Right lobe of liver (tissue), 6 donors: ENCODE data around the gene ATP6AP2. TPM values are rescaled to one million over a fixed set of nuclear protein-coding genes. Genes with fewer than 3 reads are reported as not detected.

Experiments
- ATAC-seq, 4 donors: fragments of 200-7000 bp; cut with Tn5 transposase; one replicate each; pipeline ENCODE4 v1.9.1; 2020; ENCODE audit warnings: mild to moderate bottlenecking in 4 of 4, moderate library complexity in 4 of 4
- DNase-seq, 3 donors: peaks; one replicate each; pipeline ENCODE4 v3.0.0-alpha.2; 2020
- H3K27ac ChIP-seq, 3 donors: fragments of 200-600 bp; one replicate each; pipeline ENCODE4 v1.8.0; 2022
- H3K27me3 ChIP-seq, 2 donors: fragments of 200-600 bp; one replicate each; pipeline ENCODE4 v1.8.0; 2022
- H3K36me3 ChIP-seq, 4 donors: fragments of 200-600 bp; sonication (generic) in 1 of 4; one replicate each; pipeline versions ENCODE4 v1.5.1 to v1.8.0; 2017 to 2022; ENCODE audit warnings: control low read depth in 1 of 4
- H3K4me1 ChIP-seq, 4 donors: fragments of 200-600 bp; sonication (generic) in 1 of 4; one replicate each; pipeline versions ENCODE4 v1.5.1 to v1.8.0; 2017 to 2022; ENCODE audit warnings: control low read depth in 1 of 4
- H3K4me3 ChIP-seq, 3 donors: fragments of 200-600 bp; one replicate each; pipeline ENCODE4 v1.8.0; 2022
- H3K9me3 ChIP-seq, 4 donors: fragments of 200-600 bp; sonication (generic) in 1 of 4; one replicate each; pipeline versions ENCODE4 v1.5.1 to v1.8.0; 2017 to 2022; ENCODE audit warnings: control low read depth in 1 of 4
- CTCF ChIP-seq, 4 donors: fragments of 200-600 bp in 3 of 4; fragments of 450-650 bp in 1 of 4; IDR thresholded peaks; one replicate each; pipeline versions ENCODE4 v1.5.1 to v1.8.0; 2016 to 2022; ENCODE audit warnings: antibody characterized with exemption in 4 of 4, mild to moderate bottlenecking in 2 of 4
- POLR2A ChIP-seq: fragments of 450-650 bp; IDR thresholded peaks from one replicate; pipeline ENCODE4 v1.6.1; 2017; ENCODE audit warnings: antibody characterized with exemption, mild to moderate bottlenecking
- WGBS: methylation state at CpG from one replicate; pipeline ENCODE4 v1.1.6; 2018; ENCODE audit warnings: low coverage, low lambda C conversion rate; ENCODE audit not compliant: insufficient coverage; ENCODE audit errors: missing lambda C conversion rate; 5-methylcytosine and 5-hydroxymethylcytosine counted together
- intact Hi-C, 2 donors: fragments of 100-400 bp; cut with DNase I; formaldehyde crosslinking; loops; one replicate each; pipeline versions ENCODE4 v1.11.2 to v1.14.1; 2022
- total RNA-seq, 6 experiments: library from RNA; depleted of rRNA in 2 of 6; stranded (reverse); fragments of >200 nt in 2 of 6; fragmentation: NEBNext Ultra II Directional in 3 of 6; extraction: Animal tissue kit (Norgen Biotek cat#: 25700) in 3 of 6; gene quantifications; one replicate each; pipeline versions ENCODE4 v1.1.0 to v1.2.4, GENCODE V29; 2016 to 2023
- donor health status: DM: no; HTN: yes; CAD: no.
- donor health status: DM: no; HTN: no; CAD: no.
- donor health status: DM: no; HTN: no; CAD: no.
- donor health status: DM: no; HTN: yes; CAD: no.
- donor health status: DM: no; HTN: yes; CAD: no.

The ATP6AP2 gene
- total RNA-seq, 6 experiments from 2014 or later: 44.0 to 63.1 (median 54.0) TPM

DNA sequence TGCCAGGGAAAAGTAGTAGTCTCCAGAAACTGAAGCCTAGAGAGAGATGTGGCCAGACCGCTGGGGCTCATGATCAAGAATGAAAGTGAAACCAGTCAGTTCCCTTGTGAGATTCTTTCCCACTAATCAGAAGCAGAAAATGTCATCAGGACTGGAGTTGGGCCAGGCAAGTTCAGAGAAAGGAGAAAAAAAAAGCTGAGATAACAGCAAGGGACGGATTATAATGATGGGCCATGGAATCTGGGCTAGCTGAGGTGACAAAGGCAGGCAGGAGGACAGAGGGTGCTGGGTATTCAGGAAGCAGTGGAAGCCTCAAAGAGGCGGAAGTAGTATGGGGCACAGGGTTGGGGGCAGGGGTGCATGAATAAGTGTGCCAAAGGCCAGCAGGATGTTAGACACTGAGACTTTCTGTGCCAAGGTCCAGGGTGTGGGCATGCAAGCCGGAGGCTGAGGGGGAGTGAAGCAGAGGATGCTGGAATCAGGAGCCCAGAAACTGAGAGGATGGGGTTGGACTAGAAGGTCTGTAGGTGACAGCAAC, 64.1 kb downstream of the ATP6AP2 start:
- Histone ChIP-seq H3K27me3 (no peaks in the 10 kb centered on the region), H3K36me3 (no peaks in the 10 kb centered on the region), H3K27ac (peak overlapping the region; percentile 30 to 71 (median 62)), H3K4me1 (peaks cover 0 to 22% (median 6%) of the 10 kb centered on the region in 4 donors), H3K4me3 (peak overlapping the region; percentile 24 to 42 (median 29)), H3K9me3 (no peaks in the 10 kb centered on the region)
- TF ChIP-seq POLR2A (no peak), CTCF (IDR thresholded peaks at IDR 0.05) (no peak)
- ATAC-seq: peak; percentile 54 to 74 (median 70)
- intact Hi-C loops: no loop called here
- peak; percentile 60 to 67 (median 66) for DNase-seq
- WGBS: 5% methylated on average over 4 of the region's 4 CpGs

DNA sequence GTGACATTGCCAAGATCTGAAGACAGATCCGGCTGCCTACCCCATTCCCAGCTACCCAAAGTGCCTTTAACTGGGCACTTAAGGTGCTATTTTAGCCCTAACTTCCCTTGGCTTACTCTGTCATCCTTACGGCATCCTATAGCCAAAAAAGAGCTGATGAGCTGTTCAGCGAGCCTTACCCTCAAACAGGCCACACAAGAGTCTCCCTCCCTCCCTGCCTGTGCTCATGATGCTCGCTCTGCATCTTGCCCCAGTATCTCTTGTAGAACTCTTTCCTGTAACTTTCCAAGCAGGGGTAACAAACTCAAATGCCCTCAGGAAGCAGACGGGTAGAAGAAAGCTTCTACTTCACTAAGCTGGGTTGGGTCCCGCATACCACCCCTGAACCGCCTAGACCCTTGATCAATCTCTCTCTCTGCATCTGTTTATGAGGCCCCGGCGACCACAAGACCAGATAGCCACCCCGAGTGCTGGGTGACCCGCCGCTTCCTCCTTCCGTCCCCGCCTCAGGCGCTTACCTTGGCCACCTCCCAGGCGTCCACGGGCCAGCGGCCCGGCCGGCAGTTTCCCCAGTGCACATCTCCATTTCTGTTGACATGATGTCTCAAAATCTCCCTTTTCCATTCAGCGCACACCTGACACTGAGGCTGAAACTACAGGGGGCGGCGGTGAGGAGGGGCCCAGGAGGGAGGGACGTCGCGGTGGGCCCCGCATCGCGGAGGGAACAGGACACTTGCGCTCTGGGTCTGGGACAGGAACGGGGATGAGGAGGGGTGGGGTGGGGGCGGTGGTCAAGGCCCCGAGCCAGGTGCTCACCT, 65.9 kb downstream of the ATP6AP2 start:
- ATAC-seq: peak; percentile 40 to 61 (median 60)
- TF ChIP-seq CTCF (IDR thresholded peaks at IDR 0.05) (no peak), POLR2A (no peak)
- Histone ChIP-seq H3K27ac (peak overlapping the region; percentile 49 to 82 (median 76)), H3K9me3 (no peaks in the 10 kb centered on the region), H3K36me3 (no peaks in the 10 kb centered on the region), H3K27me3 (no peaks in the 10 kb centered on the region), H3K4me1 (peaks cover 0 to 22% (median 6%) of the 10 kb centered on the region in 4 donors), H3K4me3 (peak overlapping the region; percentile 76 to 85 (median 78))
- 15% methylated on average over 30 of the region's 33 CpGs for WGBS
- DNase-seq: peak; percentile 54 to 80 (median 64)
- intact Hi-C loops: no loop called here

DNA sequence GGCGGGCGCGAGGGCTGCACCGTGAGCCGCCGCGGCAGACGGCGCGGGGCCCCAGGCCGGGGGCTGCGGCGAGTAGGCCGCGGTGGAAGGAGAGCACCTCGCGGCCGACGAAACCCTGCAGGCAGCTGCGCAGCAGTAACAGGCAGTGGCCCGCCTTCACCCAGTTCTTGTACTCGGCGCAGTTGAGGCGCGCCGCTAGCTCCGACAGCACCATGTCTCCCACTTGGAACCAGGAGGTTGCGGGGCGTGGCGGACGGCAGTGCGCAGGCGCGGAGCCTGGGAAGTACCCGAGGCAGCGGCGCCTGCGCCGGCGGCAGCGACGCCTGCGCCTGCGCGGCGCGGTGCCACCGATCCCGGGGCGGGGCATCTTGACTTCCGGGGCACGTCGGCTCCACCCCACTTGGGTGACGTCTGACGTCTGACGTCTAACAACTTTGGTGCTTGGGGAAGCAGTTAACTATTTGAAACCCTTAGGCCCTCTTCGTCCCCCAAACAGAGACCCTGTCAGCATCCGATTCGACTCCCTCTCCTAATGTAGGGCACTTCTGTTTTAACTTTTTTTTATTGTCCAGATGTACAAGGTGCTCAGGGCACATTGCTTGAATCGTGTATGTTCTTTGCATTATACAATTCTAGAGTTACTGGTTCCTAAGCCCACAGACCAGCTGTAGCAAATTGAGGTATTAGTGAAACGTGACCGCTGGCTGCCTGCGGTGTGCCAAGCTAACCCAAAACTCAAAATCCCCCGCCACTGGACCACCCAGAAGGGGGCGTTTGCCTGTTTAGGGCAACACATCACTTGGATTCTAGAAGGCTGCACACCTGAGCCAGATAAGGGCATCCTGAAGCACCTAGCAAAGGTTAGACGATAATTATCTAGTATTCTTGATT, 66.8 kb downstream of the ATP6AP2 start, which contains the start of gene CXorf38:
CXorf38 (minus strand) TSS at position 255 of the 891 bp plus-strand sequence; CDS start at position 214, 41 bp downstream.
- intact Hi-C loops: no loop called here
- Histone ChIP-seq H3K27ac (peak within 1 kb of the TSS; percentile 57 to 82 (median 76)), H3K4me3 (peak within 1 kb of the TSS; percentile 76 to 85 (median 78)), H3K4me1 (peaks cover 0 to 22% (median 6%) of the 10 kb centered on the region in 4 donors), H3K27me3 (no peaks in the 10 kb centered on the region), H3K36me3 (no peaks in the 10 kb centered on the region), H3K9me3 (no peaks in the 10 kb centered on the region)
- peak; percentile 70 for TF ChIP-seq POLR2A
- peak in 1 of 4 donors; percentile 5 for TF ChIP-seq CTCF (IDR thresholded peaks at IDR 0.05)
- DNase-seq: peak; percentile 91 to 96 (median 94)
- peak; percentile 61 to 86 (median 80) for ATAC-seq
- 21% methylated on average over 11 of the region's 66 CpGs for WGBS

- ATAC-seq (peak; percentile 46 to 57 (median 51)), DNase-seq (peak in 2 of 3 donors; percentile 52 to 63)
- 1% methylated on average over 3 of the region's 3 CpGs for WGBS
- H3K4me1 ChIP-seq: peaks cover 0 to 5% (median 2%) of the 10 kb centered on the region in 4 donors
- intact Hi-C loops: loop anchor here in 1 of 2 donors (10.0 kb wide), 1 partner anchor 143 kb away; no protein-coding TSS in a partner anchor
- no peak overlapping the region for H3K4me3 ChIP-seq
- no peak overlapping the region for H3K27ac ChIP-seq
- H3K27me3 ChIP-seq: no peaks in the 10 kb centered on the region
- no peaks in the 10 kb centered on the region for H3K36me3 ChIP-seq
- TF ChIP-seq CTCF (IDR thresholded peaks at IDR 0.05): peak; percentile 84 to 90 (median 86)
- TF ChIP-seq POLR2A: no peak
- no peaks in the 10 kb centered on the region for H3K9me3 ChIP-seq
These were observed 71.0 kb downstream of the ATP6AP2 start for GRCh38 chrX:40651620-40652223.
